ENCODE data around the gene ADRM1.

GRCh38 chr20:62287759-62288534, 14.8 kb upstream of the ADRM1 start:
- TF ChIP-seq POLR2A (IDR thresholded peaks at IDR 0.05; ENCODE audit: low read length): no peak
- TF ChIP-seq GATA1 (IDR thresholded peaks at IDR 0.05; ENCODE audit: low read depth, low read length): no peak
